Skin epidermis (tissue), 12 donors: ENCODE measurements around the gene FAF1.
"Not testable (repeated sequence)": the region's sequence is repeated elsewhere in the genome, so short reads cannot be mapped to it uniquely, and the experiment has no call there.

Source experiments
- H3K27ac ChIP-seq, 21 experiments: fragments of 200-600 bp; sonication (generic) in 11 of 21; one replicate each; pipeline ENCODE4 v1.5.0; 2020; ENCODE audit warnings: mild to moderate bottlenecking in 3 of 21, inconsistent platforms in 2 of 21, moderate library complexity in 2 of 21
- H3K4me3 ChIP-seq, 7 experiments: fragments of 200-600 bp; sonication (generic) in 2 of 7; one replicate each; pipeline ENCODE4 v1.5.0; 2020; ENCODE audit warnings: inconsistent platforms in 2 of 7, mild to moderate bottlenecking in 2 of 7, moderate library complexity in 1 of 7

FAF1 gene

DNA sequence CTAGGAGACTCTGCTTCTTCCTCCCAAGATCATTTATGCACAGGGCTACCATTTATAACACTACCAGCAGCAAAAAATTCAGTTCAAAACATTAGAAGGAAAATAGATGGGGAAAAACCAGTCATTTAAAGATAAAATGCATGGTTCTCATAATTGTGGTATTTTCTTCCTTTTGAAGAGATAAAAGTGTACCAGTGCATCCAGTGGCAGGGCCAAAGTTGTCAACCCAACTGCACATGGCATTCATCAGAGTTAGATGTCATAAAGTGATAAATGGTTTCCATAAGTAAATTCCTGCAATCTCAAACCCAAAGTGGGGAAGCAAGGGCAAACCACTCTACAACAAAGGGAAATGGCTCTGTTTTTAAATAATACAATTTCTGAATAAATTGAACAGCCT, 417.7 kb downstream of the FAF1 start:
- H3K4me3 ChIP-seq, result no peak overlapping the region
- H3K27ac ChIP-seq, result no peak overlapping the region

GRCh38 chr1:50538476-50538875, 421.6 kb downstream of the FAF1 start:
- Histone ChIP-seq H3K4me3 (no peak overlapping the region), H3K27ac (no peak overlapping the region)

DNA sequence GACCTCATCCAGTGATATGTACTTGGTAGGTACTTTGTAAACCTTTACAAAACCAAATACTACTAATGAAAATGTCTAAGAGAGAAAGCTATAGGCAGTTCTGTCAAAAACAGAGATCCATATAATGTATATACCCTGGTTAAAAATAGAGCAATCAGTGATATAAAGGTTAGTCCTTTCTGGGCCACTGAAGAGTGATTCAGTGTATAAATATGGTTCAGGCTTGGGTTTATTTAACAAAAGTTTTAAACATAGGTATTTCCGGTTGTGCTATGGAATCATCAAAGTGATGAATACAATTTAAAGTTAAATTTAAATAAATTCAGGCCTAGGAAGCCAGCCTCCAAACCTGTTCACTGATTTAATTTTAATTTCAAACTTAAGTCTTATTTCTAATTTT, 428.5 kb downstream of the FAF1 start:
- Histone ChIP-seq H3K27ac (no peak overlapping the region), H3K4me3 (no peak overlapping the region)

DNA sequence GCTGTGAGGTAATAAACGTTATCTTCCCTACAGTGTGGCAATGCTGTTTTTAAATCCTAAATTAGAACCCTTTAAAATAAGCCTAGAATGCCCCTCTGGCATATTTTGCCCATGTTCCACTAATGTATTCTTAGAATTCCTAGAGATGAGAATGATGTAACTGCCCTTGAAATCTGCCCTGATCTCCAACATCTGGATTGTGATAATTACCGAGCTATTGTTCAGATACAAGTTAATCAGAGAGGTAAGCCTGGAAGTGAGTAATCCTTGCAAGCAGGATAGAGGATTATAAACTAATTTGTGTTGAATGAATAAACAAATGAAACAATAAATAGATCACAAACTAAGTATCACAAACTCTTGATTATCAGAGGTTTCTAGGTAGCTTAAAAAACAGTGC, 429.0 kb downstream of the FAF1 start:
- no peak overlapping the region for H3K27ac ChIP-seq

DNA sequence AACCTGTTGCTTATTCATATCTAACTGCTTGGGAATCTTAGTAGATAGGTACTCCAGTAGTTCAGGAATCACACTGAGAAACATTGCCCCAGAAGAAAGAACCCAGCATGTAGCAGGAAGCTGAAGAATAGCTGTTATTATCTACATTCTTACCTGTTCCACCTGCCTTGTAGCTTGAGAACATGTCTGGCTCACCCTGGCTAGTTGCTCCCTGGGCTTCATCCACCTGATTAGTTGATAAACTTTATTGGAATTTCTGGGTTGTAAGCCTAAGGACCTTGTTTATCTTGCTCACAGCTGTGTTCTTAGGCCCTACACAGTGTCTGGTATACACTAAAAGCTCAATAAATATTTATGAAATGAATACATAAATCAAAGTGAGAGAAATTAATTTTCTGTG, 430.6 kb downstream of the FAF1 start:
- H3K27ac ChIP-seq, result no peak overlapping the region
- H3K4me3 ChIP-seq, result no peak overlapping the region

More for the DNA sequence above, 429.0 kb downstream of the FAF1 start:
- H3K4me3 ChIP-seq, result no peak overlapping the region

DNA sequence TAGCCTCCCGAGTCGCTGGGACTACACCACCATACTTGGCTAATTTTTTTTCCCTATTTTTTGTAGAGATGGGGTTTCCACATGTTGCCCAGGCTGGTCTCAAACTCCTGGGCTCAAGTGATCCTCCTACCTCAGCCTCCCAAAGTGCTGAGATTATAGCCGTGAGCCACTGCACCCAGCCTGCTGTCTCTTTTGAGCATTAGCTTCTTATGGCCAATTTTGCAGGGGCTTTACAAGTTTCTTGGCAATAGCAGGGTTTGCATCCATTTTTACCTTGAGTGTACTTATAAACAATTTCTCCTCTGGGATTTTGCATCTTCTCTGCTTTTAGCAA, 432.1 kb downstream of the FAF1 start:
- not testable (repeated sequence) for H3K4me3 ChIP-seq, H3K27ac ChIP-seq

- no peak overlapping the region for H3K27ac ChIP-seq
- no peak overlapping the region for H3K4me3 ChIP-seq
These were observed 432.6 kb downstream of the FAF1 start for GRCh38 chr1:50527249-50527986.

GRCh38 chr1:50526431-50526830, 433.6 kb downstream of the FAF1 start:
- Histone ChIP-seq H3K4me3 (no peak overlapping the region), H3K27ac (no peak overlapping the region)

- H3K4me3 ChIP-seq, result no peak overlapping the region
These were observed 436.5 kb downstream of the FAF1 start for GRCh38 chr1:50523548-50523947.

DNA sequence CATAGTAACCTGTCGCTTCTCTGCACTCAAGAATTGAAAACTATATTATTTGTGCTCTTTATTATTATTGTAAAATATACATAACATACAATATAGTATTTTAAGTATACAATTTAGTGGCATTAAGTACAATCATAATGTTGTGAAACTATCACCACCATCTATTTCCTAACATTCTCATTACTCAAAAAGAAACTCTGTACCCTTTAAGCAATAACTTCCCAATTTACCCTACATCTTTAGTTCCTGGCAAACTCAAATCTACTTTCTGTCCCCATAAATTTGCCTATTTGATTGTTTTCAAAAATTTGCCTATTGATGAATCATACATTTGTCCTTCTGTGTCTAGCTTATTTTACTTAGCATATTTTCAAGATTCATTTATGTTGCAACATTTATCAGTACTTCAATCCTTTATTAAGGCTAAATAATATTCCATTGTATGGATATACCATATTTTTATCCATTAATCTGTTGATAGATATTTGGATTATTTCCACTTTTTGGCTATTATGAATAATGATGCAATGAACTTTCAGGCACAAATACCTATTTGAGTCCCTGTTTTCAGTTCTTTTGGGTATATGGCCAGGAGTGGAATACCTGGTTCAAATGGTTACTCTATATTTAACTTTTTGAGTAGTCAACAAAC, 437.2 kb downstream of the FAF1 start:
- Histone ChIP-seq H3K27ac (no peak overlapping the region), H3K4me3 (no peak overlapping the region)

More at GRCh38 chr1:50523548-50523947, 436.5 kb downstream of the FAF1 start:
- no peak overlapping the region for H3K27ac ChIP-seq

- Histone ChIP-seq H3K27ac (no peak overlapping the region), H3K4me3 (no peak overlapping the region)
These were observed 438.4 kb downstream of the FAF1 start for GRCh38 chr1:50521703-50522102.

DNA sequence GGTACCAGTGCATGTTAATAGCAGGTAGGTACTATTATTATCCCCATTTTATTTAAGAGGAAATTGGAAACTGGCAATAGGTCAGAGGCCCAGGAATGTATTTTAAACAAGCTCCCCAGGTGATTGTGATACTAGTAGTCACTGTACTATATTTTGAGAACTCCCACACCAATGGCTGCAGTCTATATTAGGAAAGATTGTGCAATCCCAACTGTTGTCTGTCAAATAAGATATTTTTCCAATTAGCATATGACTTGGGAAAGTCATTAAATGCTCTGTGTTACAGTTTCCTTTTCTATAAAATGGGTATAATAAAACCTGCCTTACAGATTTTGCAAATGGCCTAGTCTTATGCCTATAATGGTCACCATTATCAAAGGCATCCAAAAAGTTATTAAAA, 442.6 kb downstream of the FAF1 start:
- no peak overlapping the region for H3K27ac ChIP-seq

DNA sequence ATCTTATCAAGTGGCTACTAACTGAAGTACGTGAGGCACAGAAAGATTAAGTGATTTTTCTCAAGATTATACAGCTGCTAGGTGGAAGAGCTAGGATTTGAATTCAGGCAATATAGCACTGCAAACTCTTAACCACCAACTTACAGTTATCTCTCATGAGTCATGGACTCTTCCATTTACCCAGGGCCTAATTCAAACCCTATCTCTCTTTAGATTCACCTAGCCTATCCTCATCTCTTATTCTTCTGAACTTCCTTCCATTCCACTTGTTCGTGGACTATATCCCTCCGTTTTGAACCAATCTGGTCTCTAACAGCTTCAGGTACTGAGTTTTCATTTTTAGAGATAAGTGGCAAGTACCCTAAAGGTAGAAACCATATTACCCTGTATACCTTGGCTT, 444.0 kb downstream of the FAF1 start:
- Histone ChIP-seq H3K4me3 (no peak overlapping the region), H3K27ac (no peak overlapping the region)

More for the DNA sequence above, 442.6 kb downstream of the FAF1 start:
- no peak overlapping the region for H3K4me3 ChIP-seq

DNA sequence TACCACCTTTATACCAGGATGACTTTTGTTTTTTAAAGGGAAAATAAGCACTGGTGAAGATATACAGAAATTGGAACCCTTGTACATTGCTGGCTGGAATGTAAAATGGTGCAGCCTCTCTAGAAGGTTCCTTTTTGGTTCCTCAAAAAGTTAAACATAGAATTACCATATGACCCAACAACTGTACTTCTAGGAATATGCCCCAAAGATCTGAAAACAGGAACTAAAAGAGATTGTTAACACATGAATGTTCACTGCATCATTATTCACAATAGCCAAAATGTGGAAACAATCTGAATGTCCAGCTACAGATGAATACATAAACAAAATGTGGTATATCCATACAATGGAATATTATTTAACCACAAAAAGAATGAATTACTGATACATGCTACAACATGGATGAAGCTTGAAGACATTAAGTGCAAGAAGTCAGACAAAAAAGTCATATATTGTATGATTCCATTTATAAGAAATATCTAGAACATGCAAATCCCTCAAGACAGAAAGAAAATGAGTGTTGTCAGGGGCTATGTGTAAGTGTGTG, 452.0 kb downstream of the FAF1 start:
- Histone ChIP-seq H3K27ac (no peak overlapping the region), H3K4me3 (no peak overlapping the region)

DNA sequence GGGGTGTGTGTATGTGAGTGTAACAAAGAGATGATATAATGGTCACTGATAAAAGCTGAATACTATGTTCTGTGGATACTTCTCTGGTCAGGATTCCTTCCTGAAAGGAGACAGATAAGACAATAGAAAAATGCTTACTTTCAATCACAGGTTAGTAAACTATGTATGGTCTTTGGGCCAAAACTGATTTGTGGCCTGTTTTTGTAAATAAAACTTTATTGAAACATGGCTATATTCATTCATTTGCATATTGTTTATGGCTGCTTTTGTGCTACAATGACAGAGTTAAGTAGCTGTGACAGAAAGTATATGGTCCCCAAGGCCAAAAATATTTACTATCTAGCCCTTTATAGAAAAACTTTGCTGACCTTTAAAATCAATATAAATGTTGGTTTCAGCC, 454.6 kb downstream of the FAF1 start:
- Histone ChIP-seq H3K4me3 (no peak overlapping the region), H3K27ac (no peak overlapping the region)

DNA sequence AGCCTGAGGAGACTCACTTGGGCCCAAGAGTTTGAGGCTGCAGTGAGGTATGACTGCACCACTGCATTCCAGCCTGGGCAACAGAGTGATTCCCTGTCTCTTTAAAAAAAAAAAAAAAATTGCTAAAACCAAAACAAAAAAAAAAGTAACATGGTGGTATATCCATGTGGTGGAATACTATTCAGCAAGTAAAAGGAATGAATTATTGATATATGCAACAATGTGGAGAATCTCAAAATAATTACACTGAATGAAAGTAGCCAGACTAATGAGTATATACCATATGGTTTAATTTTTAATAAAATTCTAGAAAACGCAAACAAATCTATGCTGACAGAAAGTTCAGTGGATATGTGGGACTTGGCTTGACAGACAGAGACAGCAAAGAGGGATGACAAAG, 456.6 kb downstream of the FAF1 start:
- no peak overlapping the region for H3K4me3 ChIP-seq
- no peak overlapping the region for H3K27ac ChIP-seq

GRCh38 chr1:50502147-50502546, 457.9 kb downstream of the FAF1 start:
- Histone ChIP-seq H3K4me3 (no peak overlapping the region), H3K27ac (no peak overlapping the region)

DNA sequence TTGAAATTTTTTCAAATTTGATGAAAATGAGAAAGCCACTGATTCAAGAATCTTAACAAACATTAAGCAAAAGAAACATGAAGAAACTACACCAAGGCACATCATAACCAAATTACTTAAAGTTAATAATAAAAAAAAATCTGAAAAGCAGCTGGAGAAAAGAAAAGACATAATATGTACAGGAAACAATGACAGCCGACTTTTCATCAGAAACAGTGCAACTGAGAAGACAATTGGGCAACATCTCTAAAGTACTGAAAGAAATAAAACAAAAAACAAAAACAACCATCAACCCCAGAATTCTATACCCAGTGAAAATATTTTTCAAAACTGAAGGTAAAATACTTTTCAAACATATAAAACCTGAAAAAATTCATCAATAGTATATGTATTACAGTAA, 463.1 kb downstream of the FAF1 start:
- no peak overlapping the region for H3K4me3 ChIP-seq

DNA sequence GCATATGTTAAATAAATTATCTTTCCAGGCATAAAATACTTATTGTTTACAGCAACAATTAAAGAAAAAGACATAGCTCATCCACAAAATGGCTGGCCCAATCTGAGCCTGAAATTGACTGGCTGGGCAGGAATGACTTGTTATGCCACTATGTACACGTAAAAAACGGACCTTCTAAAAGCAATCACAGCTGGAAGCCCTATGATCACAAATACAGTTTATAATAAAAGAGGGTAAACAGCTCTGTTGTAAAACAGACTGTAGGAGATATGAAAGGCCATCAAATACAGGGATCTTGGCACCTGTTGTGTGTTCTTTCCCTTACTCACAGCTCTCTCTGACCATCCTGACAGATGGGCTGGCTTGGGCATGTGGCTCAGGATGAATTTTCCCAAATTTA, 466.4 kb downstream of the FAF1 start:
- H3K4me3 ChIP-seq, result no peak overlapping the region
- H3K27ac ChIP-seq, result no peak overlapping the region

More for the DNA sequence above, 463.1 kb downstream of the FAF1 start:
- H3K27ac ChIP-seq, result no peak overlapping the region

GRCh38 chr1:50492142-50492541, 467.9 kb downstream of the FAF1 start:
- Histone ChIP-seq H3K27ac (no peak overlapping the region), H3K4me3 (no peak overlapping the region)

DNA sequence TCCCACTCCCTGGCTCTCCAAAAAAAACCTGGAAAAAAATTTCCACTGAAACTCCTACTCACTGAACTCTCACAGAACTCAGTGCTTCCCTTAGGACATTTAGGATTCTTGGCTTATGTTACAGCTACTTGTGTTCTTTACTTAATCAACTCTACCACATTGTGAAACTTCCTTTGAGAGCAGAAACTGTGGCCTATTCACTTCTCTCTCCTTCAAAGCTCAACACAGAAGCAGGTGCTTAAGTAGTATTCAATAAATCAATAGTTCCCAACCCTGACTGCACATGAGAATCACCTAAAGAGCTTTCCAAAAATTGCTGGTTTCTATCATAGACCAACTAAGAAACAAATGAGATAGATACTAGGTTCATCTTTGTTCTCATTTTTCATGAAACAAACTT, 468.9 kb downstream of the FAF1 start:
- no peak overlapping the region for H3K4me3 ChIP-seq
- H3K27ac ChIP-seq, result no peak overlapping the region
